IMR-90 (cell line): ENCODE results near the gene COL24A1.

Experiments
- FOS ChIP-seq: fragments of 150-350 bp; IDR thresholded peaks from 2 replicates; pipeline ENCODE4 v1.6.1; 2016; ENCODE audit warnings: low read depth, low read length
- TF ChIP-seq, protein P1 (sequence below): conservative IDR thresholded peaks from 2 replicates; pipeline ENCODE4 v1.5.1; 2012; ENCODE audit warnings: mild to moderate bottlenecking, low read depth, low read length, improper control_type of control experiment

GRCh38 chr1:86089765-86090164 is 66.8 kb downstream of the COL24A1 start:
- TF ChIP-seq, protein P1, sequence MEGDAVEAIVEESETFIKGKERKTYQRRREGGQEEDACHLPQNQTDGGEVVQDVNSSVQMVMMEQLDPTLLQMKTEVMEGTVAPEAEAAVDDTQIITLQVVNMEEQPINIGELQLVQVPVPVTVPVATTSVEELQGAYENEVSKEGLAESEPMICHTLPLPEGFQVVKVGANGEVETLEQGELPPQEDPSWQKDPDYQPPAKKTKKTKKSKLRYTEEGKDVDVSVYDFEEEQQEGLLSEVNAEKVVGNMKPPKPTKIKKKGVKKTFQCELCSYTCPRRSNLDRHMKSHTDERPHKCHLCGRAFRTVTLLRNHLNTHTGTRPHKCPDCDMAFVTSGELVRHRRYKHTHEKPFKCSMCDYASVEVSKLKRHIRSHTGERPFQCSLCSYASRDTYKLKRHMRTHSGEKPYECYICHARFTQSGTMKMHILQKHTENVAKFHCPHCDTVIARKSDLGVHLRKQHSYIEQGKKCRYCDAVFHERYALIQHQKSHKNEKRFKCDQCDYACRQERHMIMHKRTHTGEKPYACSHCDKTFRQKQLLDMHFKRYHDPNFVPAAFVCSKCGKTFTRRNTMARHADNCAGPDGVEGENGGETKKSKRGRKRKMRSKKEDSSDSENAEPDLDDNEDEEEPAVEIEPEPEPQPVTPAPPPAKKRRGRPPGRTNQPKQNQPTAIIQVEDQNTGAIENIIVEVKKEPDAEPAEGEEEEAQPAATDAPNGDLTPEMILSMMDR: no peak
- TF ChIP-seq FOS: no peak
